Panc1 (cell line): Measurements from ENCODE around the gene PCED1A. TPM values are rescaled to one million over a fixed set of nuclear protein-coding genes. Genes with fewer than 3 reads are reported as not detected.

Experiments used
- ATAC-seq: fragments of 200-7000 bp; cut with Tn5 transposase; 2 replicates; pipeline ENCODE4 v1.9.1; 2020; ENCODE audit warnings: mild to moderate bottlenecking, moderate library complexity
- BruUV-seq: library from RNA; stranded (reverse); fragments of 400-500 nt; replicated peaks from 2 replicates; lab custom pipeline; 2021; lab: Mats Ljungman, UMichigan
- CTCF ChIA-PET: fragments of 300-600 bp; sonication (Branson Sonifier 250); formaldehyde crosslinking; loops from one replicate; lab custom pipeline; 2022; ENCODE audit warnings: antibody characterized with exemption; lab: Charles Lee
- POLR2A ChIA-PET: fragments of 300-600 bp; sonication (Branson Sonifier 250); formaldehyde crosslinking; loops from one replicate; lab custom pipeline; 2022; ENCODE audit warnings: antibody characterized with exemption; lab: Charles Lee
- DNase-seq: peaks from one replicate; pipeline ENCODE4 v3.0.0-alpha.2; 2010; ENCODE audit warnings: low read depth, low spot score
- H3K27ac ChIP-seq: 2 replicates; pipeline ENCODE4 v1.5.1; 2011; ENCODE audit warnings: mild to moderate bottlenecking, low read length, inconsistent platforms
- H3K27me3 ChIP-seq: fragments of 200-500 bp; sonication (Bioruptor generic); 2 replicates; pipeline ENCODE4 v1.6.0; 2014; ENCODE audit warnings: low read length, inconsistent platforms; ENCODE audit not compliant: control insufficient read depth, insufficient read depth
- H3K36me3 ChIP-seq: fragments of 200-500 bp; sonication (Bioruptor generic); 2 replicates; pipeline ENCODE4 v1.5.1; 2014; ENCODE audit warnings: inconsistent platforms, mild to moderate bottlenecking, low read length, moderate library complexity; ENCODE audit not compliant: control insufficient read depth, insufficient read depth
- H3K4me1 ChIP-seq: 2 replicates; pipeline ENCODE4 v1.5.1; 2011; ENCODE audit warnings: inconsistent platforms, mild to moderate bottlenecking, low read length, moderate library complexity; ENCODE audit not compliant: control insufficient read depth, insufficient read depth
- H3K4me3 ChIP-seq, 2 experiments: 2 replicates each; pipeline ENCODE4 v1.5.1; 2011 to 2012; ENCODE audit warnings: low read depth in 2 of 2, low read length in 2 of 2, mild to moderate bottlenecking in 2 of 2, inconsistent platforms in 1 of 2, moderate library complexity in 1 of 2
- H3K9me3 ChIP-seq: fragments of 200-500 bp; sonication (Bioruptor generic); 2 replicates; pipeline ENCODE4 v1.5.1; 2014; ENCODE audit warnings: low read depth, mild to moderate bottlenecking, inconsistent platforms, low read length, moderate library complexity; ENCODE audit not compliant: control insufficient read depth, insufficient read depth
- CTCF ChIP-seq: fragments of 450-650 bp; IDR thresholded peaks from 2 replicates; pipeline ENCODE4 v1.5.1; 2017; ENCODE audit warnings: mild to moderate bottlenecking
- POLR2AphosphoS5 ChIP-seq: IDR thresholded peaks from 2 replicates; pipeline ENCODE4 v1.6.1; 2012; ENCODE audit warnings: mild to moderate bottlenecking, low read depth, low read length, moderate library complexity
- REST ChIP-seq, 2 experiments: IDR thresholded peaks; 2 replicates each; pipeline ENCODE4 v1.6.1; 2011 to 2012; ENCODE audit warnings: low read depth in 2 of 2, control low read depth in 1 of 2, low read length in 1 of 2, mild to moderate bottlenecking in 1 of 2, moderate library complexity in 1 of 2; ENCODE audit not compliant: insufficient read depth in 1 of 2
- SIN3A ChIP-seq: IDR thresholded peaks from 2 replicates; pipeline ENCODE4 v1.6.1; 2012; ENCODE audit warnings: low read depth, mild to moderate bottlenecking, low read length, moderate library complexity, borderline replicate concordance; ENCODE audit not compliant: insufficient read depth
- TCF7L2 ChIP-seq: IDR thresholded peaks from 2 replicates; pipeline ENCODE4 v1.6.1; 2011; ENCODE audit warnings: mild to moderate bottlenecking, low read depth, low read length, inconsistent platforms
- in situ Hi-C: cut with HindIII; loops from 2 replicates; pipeline ENCODE4 v1.10.0; 2016; ENCODE audit warnings: low sequenced_read_pairs, low pct_unique_long_range_greater_than_20kb
- intact Hi-C: fragments of 100-400 bp; cut with micrococcal nuclease; formaldehyde crosslinking; loops from one replicate; pipeline ENCODE4 v1.10.0; 2022; ENCODE audit not compliant: unreplicated experiment
- total RNA-seq: library from RNA; stranded (reverse); gene quantifications from one replicate; pipeline ENCODE4 v1.2.1, GENCODE V29; 2021; ENCODE audit not compliant: unreplicated experiment

PCED1A gene
- total RNA-seq, 1 experiment from 2014 or later: 42.1 TPM

- H3K4me1 ChIP-seq: no peaks in the 10 kb centered on the region
- H3K4me3 ChIP-seq: no peak overlapping the region
- in situ Hi-C loops: no loop called here
- CTCF ChIA-PET: no interaction called here
- TF ChIP-seq SIN3A (no peak), POLR2AphosphoS5 (no peak), TCF7L2 (no peak), CTCF (no peak), REST (IDR thresholded peaks at IDR 0.05; ENCODE audit: insufficient read depth in 1 of 2, low read depth in 2 of 2, low read length in 1 of 2) (no peak)
- H3K27me3 ChIP-seq: no peaks in the 10 kb centered on the region
- DNase-seq (no peak), ATAC-seq (no peak)
- intact Hi-C loops: no loop called here
- H3K9me3 ChIP-seq: no peaks in the 10 kb centered on the region
- POLR2A ChIA-PET: no interaction called here
- H3K36me3 ChIP-seq: no peaks in the 10 kb centered on the region
- no TSS peak for BruUV-seq
- no peak overlapping the region for H3K27ac ChIP-seq
Observed at GRCh38 chr20:2846698-2847097, 6.2 kb upstream of the PCED1A start.

- DNase-seq (no peak), ATAC-seq (no peak)
- Histone ChIP-seq H3K9me3 (no peaks in the 10 kb centered on the region), H3K4me3 (no peak overlapping the region), H3K4me1 (no peaks in the 10 kb centered on the region), H3K36me3 (no peaks in the 10 kb centered on the region), H3K27ac (no peak overlapping the region), H3K27me3 (no peaks in the 10 kb centered on the region)
- TF ChIP-seq SIN3A: no peak
- no peak for TF ChIP-seq TCF7L2
- no peak for TF ChIP-seq REST (IDR thresholded peaks at IDR 0.05; ENCODE audit: insufficient read depth in 1 of 2, low read depth in 2 of 2, low read length in 1 of 2)
- TF ChIP-seq POLR2AphosphoS5: no peak
- no peak for TF ChIP-seq CTCF
- intact Hi-C loops (no loop called here), in situ Hi-C loops (no loop called here)
- BruUV-seq: no TSS peak
- ChIA-PET CTCF (no interaction called here), POLR2A (no interaction called here)
Observed at GRCh38 chr20:2845607-2846006, 5.2 kb upstream of the PCED1A start.
